ENCODE results near the gene GLRX5.
"Not testable (repeated sequence)": the region's sequence is repeated elsewhere in the genome, so short reads cannot be mapped to it uniquely, and the experiment has no call there.

Gene GLRX5

GRCh38 chr14:95561001-95561412 is 26.2 kb downstream of the GLRX5 start:
- DNase-seq = peak; percentile 68

GRCh38 chr14:95562892-95563685 is 28.2 kb downstream of the GLRX5 start:
- peak; percentile 7 for DNase-seq

GRCh38 chr14:95564060-95564459 is 29.2 kb downstream of the GLRX5 start:
- no peak for DNase-seq

GRCh38 chr14:95569440-95569839 is 34.6 kb downstream of the GLRX5 start:
- no peak for DNase-seq

GRCh38 chr14:95573313-95573712 is 38.5 kb downstream of the GLRX5 start:
- DNase-seq = no peak

GRCh38 chr14:95575840-95576473 is 41.1 kb downstream of the GLRX5 start:
- no peak for DNase-seq

- no peak for DNase-seq
These were observed 42.4 kb downstream of the GLRX5 start for GRCh38 chr14:95577067-95577800.

- no peak for DNase-seq
These were observed 43.0 kb downstream of the GLRX5 start for GRCh38 chr14:95577870-95578269.

GRCh38 chr14:95583836-95584617 is 49.2 kb downstream of the GLRX5 start:
- not testable (repeated sequence) for DNase-seq

- no peak for DNase-seq
These were observed 51.2 kb downstream of the GLRX5 start for GRCh38 chr14:95585953-95586620.

GRCh38 chr14:95591182-95591581 is 56.3 kb downstream of the GLRX5 start:
- DNase-seq = not testable (repeated sequence)
